ENCODE measurements around the gene TRIM43. TPM values are rescaled to one million over a fixed set of nuclear protein-coding genes. Genes with fewer than 3 reads are reported as not detected.
"Not testable (repeated sequence)": the region's sequence is repeated elsewhere in the genome, so short reads cannot be mapped to it uniquely, and the experiment has no call there.

TRIM43 gene
- total and polyA plus RNA-seq, 4 donors, result not detected

- TF ChIP-seq RAD21 (IDR thresholded peaks at IDR 0.05), result no peak
- Histone ChIP-seq H3K9me3 (ENCODE audit: control insufficient read depth in 4 of 4, low read length in 3 of 4) (no peaks in the 10 kb centered on the region), H3K4me3 (ENCODE audit: low read depth in 1 of 3, low read length in 3 of 3) (no peak overlapping the region), H3K27me3 (ENCODE audit: control insufficient read depth in 4 of 4, insufficient read depth in 4 of 4, low read length in 3 of 4) (no peaks in the 10 kb centered on the region), H3K4me1 (ENCODE audit: control insufficient read depth in 4 of 4, insufficient read depth in 4 of 4, low read length in 3 of 4) (no peaks in the 10 kb centered on the region), H3K27ac (ENCODE audit: low read depth in 1 of 2, low read length in 2 of 2) (no peak overlapping the region), H3K9ac (ENCODE audit: low read depth in 1 of 2, low read length in 2 of 2) (no peak overlapping the region), H3K36me3 (ENCODE audit: control insufficient read depth in 4 of 4, insufficient read depth in 3 of 4, low read depth in 1 of 4, low read length in 3 of 4) (no peaks in the 10 kb centered on the region)
- 84% methylated on average over 4 of the region's 4 CpGs for WGBS
- DNase-seq (ENCODE audit: low spot score), result no peak
Measured at GRCh38 chr2:95574506-95574905, 17.3 kb upstream of the TRIM43 start.

- TF ChIP-seq, protein P1, sequence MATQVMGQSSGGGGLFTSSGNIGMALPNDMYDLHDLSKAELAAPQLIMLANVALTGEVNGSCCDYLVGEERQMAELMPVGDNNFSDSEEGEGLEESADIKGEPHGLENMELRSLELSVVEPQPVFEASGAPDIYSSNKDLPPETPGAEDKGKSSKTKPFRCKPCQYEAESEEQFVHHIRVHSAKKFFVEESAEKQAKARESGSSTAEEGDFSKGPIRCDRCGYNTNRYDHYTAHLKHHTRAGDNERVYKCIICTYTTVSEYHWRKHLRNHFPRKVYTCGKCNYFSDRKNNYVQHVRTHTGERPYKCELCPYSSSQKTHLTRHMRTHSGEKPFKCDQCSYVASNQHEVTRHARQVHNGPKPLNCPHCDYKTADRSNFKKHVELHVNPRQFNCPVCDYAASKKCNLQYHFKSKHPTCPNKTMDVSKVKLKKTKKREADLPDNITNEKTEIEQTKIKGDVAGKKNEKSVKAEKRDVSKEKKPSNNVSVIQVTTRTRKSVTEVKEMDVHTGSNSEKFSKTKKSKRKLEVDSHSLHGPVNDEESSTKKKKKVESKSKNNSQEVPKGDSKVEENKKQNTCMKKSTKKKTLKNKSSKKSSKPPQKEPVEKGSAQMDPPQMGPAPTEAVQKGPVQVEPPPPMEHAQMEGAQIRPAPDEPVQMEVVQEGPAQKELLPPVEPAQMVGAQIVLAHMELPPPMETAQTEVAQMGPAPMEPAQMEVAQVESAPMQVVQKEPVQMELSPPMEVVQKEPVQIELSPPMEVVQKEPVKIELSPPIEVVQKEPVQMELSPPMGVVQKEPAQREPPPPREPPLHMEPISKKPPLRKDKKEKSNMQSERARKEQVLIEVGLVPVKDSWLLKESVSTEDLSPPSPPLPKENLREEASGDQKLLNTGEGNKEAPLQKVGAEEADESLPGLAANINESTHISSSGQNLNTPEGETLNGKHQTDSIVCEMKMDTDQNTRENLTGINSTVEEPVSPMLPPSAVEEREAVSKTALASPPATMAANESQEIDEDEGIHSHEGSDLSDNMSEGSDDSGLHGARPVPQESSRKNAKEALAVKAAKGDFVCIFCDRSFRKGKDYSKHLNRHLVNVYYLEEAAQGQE (IDR thresholded peaks at IDR 0.05), result no peak
- TF ChIP-seq CTCF (IDR thresholded peaks at IDR 0.05; ENCODE audit: low read depth, low read length, missing input control) (no peak), FOXA1 (IDR thresholded peaks at IDR 0.05) (no peak), GABPA (IDR thresholded peaks at IDR 0.05 in 1 of 2, conservative IDR thresholded peaks at IDR 0.05 in 1 of 2) (no peak), NR2F2 (IDR thresholded peaks at IDR 0.05) (no peak)
- Histone ChIP-seq H3K27me3 (ENCODE audit: control insufficient read depth in 4 of 4, insufficient read depth in 4 of 4, low read length in 3 of 4) (no peaks in the 10 kb centered on the region), H3K9ac (ENCODE audit: low read depth in 1 of 2, low read length in 2 of 2) (no peak overlapping the region), H3K27ac (ENCODE audit: low read depth in 1 of 2, low read length in 2 of 2) (no peak overlapping the region), H3K9me3 (ENCODE audit: control insufficient read depth in 4 of 4, low read length in 3 of 4) (no peaks in the 10 kb centered on the region), H3K36me3 (ENCODE audit: control insufficient read depth in 4 of 4, insufficient read depth in 3 of 4, low read depth in 1 of 4, low read length in 3 of 4) (no peaks in the 10 kb centered on the region), H3K4me1 (ENCODE audit: control insufficient read depth in 4 of 4, insufficient read depth in 4 of 4, low read length in 3 of 4) (no peaks in the 10 kb centered on the region), H3K4me3 (ENCODE audit: low read depth in 1 of 3, low read length in 3 of 3) (no peak overlapping the region)
- no peak for DNase-seq (ENCODE audit: low spot score)
Measured at GRCh38 chr2:95575857-95576256, 15.9 kb upstream of the TRIM43 start.

DNA sequence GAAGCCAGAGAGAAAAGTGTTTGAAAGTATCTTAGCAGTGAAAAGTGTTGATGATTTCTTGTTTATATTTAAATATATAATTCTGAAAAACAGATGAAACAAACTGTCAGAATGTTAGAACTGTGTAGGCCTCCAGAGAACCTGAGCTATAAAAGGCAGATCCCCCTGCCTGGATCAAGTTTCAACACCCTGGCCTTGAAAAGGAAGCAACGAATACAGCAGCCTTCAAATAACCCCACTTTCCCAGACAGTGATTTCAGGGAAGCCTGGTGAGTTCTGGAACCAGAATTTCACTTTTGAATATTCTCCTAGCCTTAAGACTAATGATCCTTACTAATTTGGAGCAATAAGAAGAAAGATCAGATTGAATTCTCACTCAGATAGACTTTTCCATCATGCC, 13.3 kb upstream of the TRIM43 start:
- Histone ChIP-seq H3K27ac (ENCODE audit: low read depth in 1 of 2, low read length in 2 of 2) (no peak overlapping the region), H3K36me3 (ENCODE audit: control insufficient read depth in 4 of 4, insufficient read depth in 3 of 4, low read depth in 1 of 4, low read length in 3 of 4) (no peaks in the 10 kb centered on the region), H3K4me3 (ENCODE audit: low read depth in 1 of 3, low read length in 3 of 3) (no peak overlapping the region), H3K9ac (ENCODE audit: low read depth in 1 of 2, low read length in 2 of 2) (no peak overlapping the region), H3K27me3 (ENCODE audit: control insufficient read depth in 4 of 4, insufficient read depth in 4 of 4, low read length in 3 of 4) (no peaks in the 10 kb centered on the region), H3K4me1 (ENCODE audit: control insufficient read depth in 4 of 4, insufficient read depth in 4 of 4, low read length in 3 of 4) (no peaks in the 10 kb centered on the region), H3K9me3 (ENCODE audit: control insufficient read depth in 4 of 4, low read length in 3 of 4) (no peaks in the 10 kb centered on the region)
- TF ChIP-seq JUND (IDR thresholded peaks at IDR 0.05), result no peak
- TF ChIP-seq FOXA2 (IDR thresholded peaks at IDR 0.05), result no peak
- TF ChIP-seq YY1 (IDR thresholded peaks at IDR 0.05), result no peak
- TF ChIP-seq HNF4A (conservative IDR thresholded peaks at IDR 0.05), result no peak
- TF ChIP-seq SP1 (IDR thresholded peaks at IDR 0.05), result no peak
- no peak for TF ChIP-seq FOXA1 (IDR thresholded peaks at IDR 0.05)
- TF ChIP-seq, protein P2, sequence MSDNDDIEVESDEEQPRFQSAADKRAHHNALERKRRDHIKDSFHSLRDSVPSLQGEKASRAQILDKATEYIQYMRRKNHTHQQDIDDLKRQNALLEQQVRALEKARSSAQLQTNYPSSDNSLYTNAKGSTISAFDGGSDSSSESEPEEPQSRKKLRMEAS (IDR thresholded peaks at IDR 0.05), result no peak
- TF ChIP-seq RAD21 (IDR thresholded peaks at IDR 0.05), result no peak
- TF ChIP-seq GABPA (IDR thresholded peaks at IDR 0.05 in 1 of 2, conservative IDR thresholded peaks at IDR 0.05 in 1 of 2), result no peak
- no peak for TF ChIP-seq NR2F2 (IDR thresholded peaks at IDR 0.05)
- WGBS, result 70% methylated on average over 1 of the region's 1 CpG
- DNase-seq (ENCODE audit: low spot score), result no peak

DNA sequence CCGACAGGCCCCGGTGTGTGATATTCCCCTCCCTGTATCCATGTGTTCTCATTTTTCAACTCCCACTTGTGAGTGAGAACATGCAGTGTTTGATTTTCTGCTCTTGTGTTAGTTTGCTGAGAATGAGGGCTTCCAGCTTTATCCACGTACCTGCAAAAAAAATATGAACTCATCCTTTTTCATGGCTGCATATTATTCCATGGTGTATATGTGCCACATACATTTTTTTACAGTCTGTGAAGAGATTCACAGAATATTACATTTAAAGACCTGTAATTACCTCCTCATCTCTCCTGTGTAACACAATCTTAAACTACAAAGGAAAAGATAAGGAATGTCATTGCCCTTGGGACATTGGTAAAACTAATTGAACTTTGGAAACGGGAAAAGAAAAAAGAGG, 8.3 kb upstream of the TRIM43 start:
- not testable (repeated sequence) for H3K9me3 ChIP-seq (ENCODE audit: control insufficient read depth in 4 of 4, low read length in 3 of 4); H3K4me1 ChIP-seq (ENCODE audit: control insufficient read depth in 4 of 4, insufficient read depth in 4 of 4, low read length in 3 of 4); H3K4me3 ChIP-seq (ENCODE audit: low read depth in 1 of 3, low read length in 3 of 3); H3K36me3 ChIP-seq (ENCODE audit: control insufficient read depth in 4 of 4, insufficient read depth in 3 of 4, low read depth in 1 of 4, low read length in 3 of 4); H3K9ac ChIP-seq (ENCODE audit: low read depth in 1 of 2, low read length in 2 of 2); H3K27me3 ChIP-seq (ENCODE audit: control insufficient read depth in 4 of 4, insufficient read depth in 4 of 4, low read length in 3 of 4); H3K27ac ChIP-seq (ENCODE audit: low read depth in 1 of 2, low read length in 2 of 2); DNase-seq (ENCODE audit: low spot score)
- 88% methylated on average over 4 of the region's 4 CpGs for WGBS

DNA sequence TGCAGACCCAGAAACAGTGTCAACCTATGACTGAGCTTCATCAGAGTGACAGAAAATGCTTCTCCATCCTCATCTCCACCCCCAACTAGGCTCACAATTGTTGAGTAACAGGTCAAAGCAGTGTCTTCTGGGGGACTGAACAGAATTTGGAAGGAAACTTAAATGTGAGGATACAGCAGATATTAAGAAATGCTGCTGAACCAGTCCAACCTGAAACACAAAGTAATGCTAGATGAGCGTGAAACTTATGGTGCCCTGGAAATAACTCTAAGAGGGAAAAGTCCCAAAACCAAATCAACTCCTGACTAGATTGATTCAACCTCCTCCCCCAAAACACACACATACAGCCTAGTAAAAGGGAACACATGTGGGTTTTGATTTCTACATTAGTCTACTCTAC, 7.5 kb upstream of the TRIM43 start:
- H3K27ac ChIP-seq (ENCODE audit: low read depth in 1 of 2, low read length in 2 of 2); H3K4me3 ChIP-seq (ENCODE audit: low read depth in 1 of 3, low read length in 3 of 3); H3K4me1 ChIP-seq (ENCODE audit: control insufficient read depth in 4 of 4, insufficient read depth in 4 of 4, low read length in 3 of 4); H3K36me3 ChIP-seq (ENCODE audit: control insufficient read depth in 4 of 4, insufficient read depth in 3 of 4, low read depth in 1 of 4, low read length in 3 of 4); H3K9me3 ChIP-seq (ENCODE audit: control insufficient read depth in 4 of 4, low read length in 3 of 4); DNase-seq (ENCODE audit: low spot score); H3K9ac ChIP-seq (ENCODE audit: low read depth in 1 of 2, low read length in 2 of 2); H3K27me3 ChIP-seq (ENCODE audit: control insufficient read depth in 4 of 4, insufficient read depth in 4 of 4, low read length in 3 of 4): not testable (repeated sequence)
- 82% methylated on average over 1 of the region's 1 CpG for WGBS
